H7 (cell line): Measurements from ENCODE around the gene SUCLG1. TPM values are rescaled to one million over a fixed set of nuclear protein-coding genes. Genes with fewer than 3 reads are reported as not detected.
A peak's percentile ranks its signal among the peaks of the same experiment; 100 is the strongest.
"Not testable (repeated sequence)": the region's sequence is repeated elsewhere in the genome, so short reads cannot be mapped to it uniquely, and the experiment has no call there.

Experiments used
- DNase-seq: peaks from one replicate; pipeline ENCODE4 v3.0.0; 2012
- H3K27me3 ChIP-seq: 2 replicates; pipeline ENCODE4 v1.6.0; 2011; ENCODE audit warnings: mild to moderate bottlenecking, low read length; ENCODE audit not compliant: control insufficient read depth, insufficient read depth
- H3K36me3 ChIP-seq: replicated peaks from 2 replicates; pipeline ENCODE4 v1.5.1; 2011; ENCODE audit warnings: low read length; ENCODE audit not compliant: control insufficient read depth, insufficient read depth
- H3K4me3 ChIP-seq: 2 replicates; pipeline ENCODE4 v1.5.1; 2011; ENCODE audit warnings: low read depth, mild to moderate bottlenecking, control low read depth, low read length, moderate library complexity; ENCODE audit not compliant: insufficient read depth
- total RNA-seq: library from RNA; depleted of rRNA; stranded (reverse); fragments of >200 nt; shearing (Covaris generic); gene quantifications from 2 replicates; pipeline ENCODE4 v1.2.3, GENCODE V29; 2014

SUCLG1 gene
- total RNA-seq, 1 experiment from 2014 or later, result 75.0 TPM

DNA sequence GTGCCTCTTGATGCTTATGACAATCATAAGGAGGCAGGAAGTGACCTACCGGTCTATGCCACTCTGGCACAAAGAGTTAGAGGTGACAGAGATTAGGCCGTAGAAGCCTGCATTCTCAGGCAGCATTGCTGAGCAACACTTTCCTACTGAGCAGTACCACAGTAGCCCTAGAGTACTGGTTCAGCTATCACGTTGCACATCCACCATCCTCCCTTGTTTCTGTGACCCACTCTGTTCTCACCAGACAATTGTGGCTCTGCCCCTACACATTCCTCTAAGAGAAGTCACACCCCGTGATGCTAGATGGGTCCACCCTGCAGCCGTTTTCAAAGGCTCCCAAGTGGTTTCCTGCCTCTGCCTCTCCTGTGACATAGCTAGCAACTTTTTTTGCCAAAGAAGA, 22.6 kb upstream of the SUCLG1 start:
- no peaks in the 10 kb centered on the region for H3K36me3 ChIP-seq
- H3K4me3 ChIP-seq, result no peak overlapping the region
- DNase-seq, result no peak
- H3K27me3 ChIP-seq, result no peaks in the 10 kb centered on the region

DNA sequence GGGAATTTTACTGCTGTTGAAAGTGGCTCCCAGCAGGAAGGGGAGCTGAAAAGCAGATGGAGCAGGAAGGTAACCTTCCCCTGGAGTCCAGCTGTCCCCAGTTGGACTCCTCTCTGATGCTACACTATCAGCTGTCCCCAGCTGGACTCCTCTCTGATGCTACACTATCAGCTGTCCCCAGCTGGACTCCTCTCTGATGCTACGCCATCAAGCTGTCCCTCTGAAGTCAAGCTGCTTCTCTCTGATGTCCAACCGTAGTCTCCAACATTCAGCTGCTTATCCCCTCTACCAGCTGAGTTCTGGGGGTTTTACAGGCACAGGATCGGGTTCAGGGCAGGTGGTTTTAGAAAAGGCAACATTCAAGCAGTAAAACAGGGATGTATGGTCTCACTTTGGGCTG, 19.8 kb upstream of the SUCLG1 start:
- no peak for DNase-seq
- H3K27me3 ChIP-seq, result no peaks in the 10 kb centered on the region
- no peak overlapping the region for H3K4me3 ChIP-seq
- H3K36me3 ChIP-seq, result no peaks in the 10 kb centered on the region

DNA sequence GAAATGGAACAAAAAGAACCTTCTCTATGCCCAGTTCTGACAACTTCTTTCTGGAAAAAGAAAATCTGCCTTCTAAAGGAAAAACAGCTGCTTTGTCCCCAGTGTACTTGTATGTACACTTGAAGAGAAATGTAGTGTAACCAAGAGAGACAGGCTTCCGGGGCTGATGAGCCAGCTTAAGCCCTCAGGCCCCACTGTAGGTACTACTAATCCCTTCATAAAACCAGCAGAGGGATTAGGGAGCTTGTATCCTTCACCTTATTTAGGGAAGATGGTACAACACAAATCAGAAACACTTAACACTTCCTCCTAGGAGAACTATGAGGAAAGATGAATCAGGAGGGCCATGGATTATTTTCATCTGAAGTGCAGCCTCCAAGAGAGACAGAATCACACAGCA, 18.8 kb upstream of the SUCLG1 start:
- Histone ChIP-seq H3K36me3 (no peaks in the 10 kb centered on the region), H3K27me3 (no peaks in the 10 kb centered on the region), H3K4me3 (no peak overlapping the region)
- no peak for DNase-seq

DNA sequence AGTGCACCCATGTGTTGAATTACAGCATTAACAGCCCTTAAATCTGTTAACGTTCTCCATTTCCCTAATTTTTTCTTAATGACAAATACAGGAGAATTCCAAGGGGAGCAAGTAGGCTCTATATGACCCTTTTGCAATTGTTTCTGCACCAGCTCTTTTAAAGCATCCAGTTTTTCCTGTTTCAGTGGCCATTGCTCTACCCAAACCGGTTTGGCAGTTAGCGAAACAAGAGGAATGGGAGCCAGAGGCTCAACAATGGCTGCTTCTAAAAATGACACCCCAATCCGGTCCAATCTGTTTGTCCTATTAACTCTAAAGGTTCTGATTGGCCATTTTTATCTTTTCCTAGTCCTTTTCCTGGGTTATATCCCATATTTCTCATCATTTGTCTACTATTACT, 15.1 kb upstream of the SUCLG1 start:
- H3K4me3 ChIP-seq, result no peak overlapping the region
- no peaks in the 10 kb centered on the region for H3K27me3 ChIP-seq
- no peak for DNase-seq
- H3K36me3 ChIP-seq, result no peaks in the 10 kb centered on the region

DNA sequence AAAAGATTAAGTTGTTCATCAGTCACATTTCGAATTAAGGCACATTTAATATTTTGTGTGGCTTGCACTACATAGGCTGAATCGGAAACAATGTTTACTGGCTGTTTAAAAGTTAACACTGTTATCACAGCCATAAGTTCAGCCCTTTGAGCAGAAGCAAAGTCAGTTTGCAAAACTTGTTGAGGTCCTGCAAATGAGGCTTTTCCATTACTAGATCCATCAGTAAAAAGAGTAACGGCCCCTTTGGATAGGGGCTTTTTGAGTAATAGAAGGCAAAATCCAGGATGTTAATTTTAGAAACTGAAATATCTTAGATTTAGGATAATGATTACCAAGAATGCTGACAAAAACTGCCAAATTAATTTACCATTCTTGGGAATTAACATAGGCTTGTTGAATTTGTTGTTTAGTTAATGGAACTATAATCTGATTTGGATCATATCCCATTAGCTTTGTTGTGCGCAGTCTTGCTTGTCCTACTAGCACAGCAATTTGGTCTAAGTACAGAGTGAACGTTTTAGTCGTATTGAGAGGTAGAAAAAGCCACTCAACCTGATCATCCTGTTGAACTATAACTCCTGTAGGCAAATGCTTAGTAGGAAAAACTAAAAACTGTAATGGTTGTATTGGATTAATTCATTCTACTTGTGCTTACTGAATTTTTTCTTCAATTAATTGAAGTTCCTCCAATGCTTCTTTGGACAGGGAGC, 13.9 kb upstream of the SUCLG1 start:
- DNase-seq, result no peak
- Histone ChIP-seq H3K4me3 (no peak overlapping the region), H3K36me3 (no peaks in the 10 kb centered on the region), H3K27me3 (no peaks in the 10 kb centered on the region)

DNA sequence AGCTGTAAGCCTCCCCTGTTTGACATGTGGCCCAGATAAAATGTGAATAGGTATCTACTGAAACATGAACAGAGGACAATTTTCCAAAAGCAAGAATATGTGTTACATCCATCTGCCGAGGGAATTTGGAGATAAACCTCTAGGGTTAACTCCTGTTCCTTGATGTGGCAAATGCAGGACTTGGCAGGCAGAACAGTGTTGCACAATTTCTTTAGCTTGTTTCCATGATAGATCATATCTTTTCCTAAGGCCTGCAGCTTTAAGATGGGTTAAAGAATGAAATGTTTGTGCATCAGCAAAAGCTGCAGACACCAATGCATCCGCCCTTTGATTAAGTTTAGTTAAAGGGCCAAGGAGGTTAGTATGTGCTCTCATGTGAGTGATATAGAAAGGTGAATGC, 13.3 kb upstream of the SUCLG1 start:
- H3K36me3 ChIP-seq, DNase-seq, H3K27me3 ChIP-seq, H3K4me3 ChIP-seq: not testable (repeated sequence)

DNA sequence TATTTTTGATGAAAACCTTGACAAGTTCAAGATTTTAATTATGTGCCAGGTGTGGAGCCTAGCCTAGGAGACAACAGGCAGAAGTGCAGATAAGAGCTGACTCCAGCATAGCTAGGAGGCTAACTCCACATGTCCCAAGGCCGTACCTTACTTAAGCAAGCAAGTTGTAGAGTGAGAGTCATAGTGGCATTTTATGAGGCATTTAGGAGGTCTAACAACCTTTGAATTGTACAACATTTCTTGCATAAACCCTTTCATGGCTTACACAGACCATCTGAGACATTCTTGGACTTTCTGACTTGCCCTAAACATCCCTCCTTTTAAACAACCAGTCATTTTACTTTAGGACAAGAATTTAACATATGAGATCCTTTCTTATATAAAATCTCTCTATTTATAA, 8.3 kb upstream of the SUCLG1 start:
- DNase-seq, result no peak
- Histone ChIP-seq H3K27me3 (no peaks in the 10 kb centered on the region), H3K36me3 (no peaks in the 10 kb centered on the region), H3K4me3 (no peak overlapping the region)

DNA sequence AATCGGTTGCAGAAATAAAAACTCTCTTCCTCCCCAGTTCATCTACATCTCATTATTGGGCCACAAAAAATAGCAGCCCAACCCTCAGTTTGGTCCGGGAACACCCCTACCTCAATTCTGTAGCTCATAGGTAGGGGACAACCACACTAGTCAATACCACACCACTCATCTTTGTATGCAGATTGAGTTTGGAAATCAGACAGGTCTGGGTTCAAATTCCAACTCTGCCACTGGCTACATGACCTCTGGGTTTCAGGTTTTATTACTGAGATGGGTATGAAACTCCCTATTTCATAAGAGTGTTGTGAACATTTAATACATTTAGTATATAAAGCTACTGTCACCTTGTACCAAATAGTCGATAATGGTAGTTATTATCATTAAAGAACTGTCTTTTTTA, 2.2 kb upstream of the SUCLG1 start:
- H3K27me3 ChIP-seq, result no peaks in the 10 kb centered on the region
- no peaks in the 10 kb centered on the region for H3K36me3 ChIP-seq
- no peak overlapping the region for H3K4me3 ChIP-seq
- DNase-seq, result no peak

DNA sequence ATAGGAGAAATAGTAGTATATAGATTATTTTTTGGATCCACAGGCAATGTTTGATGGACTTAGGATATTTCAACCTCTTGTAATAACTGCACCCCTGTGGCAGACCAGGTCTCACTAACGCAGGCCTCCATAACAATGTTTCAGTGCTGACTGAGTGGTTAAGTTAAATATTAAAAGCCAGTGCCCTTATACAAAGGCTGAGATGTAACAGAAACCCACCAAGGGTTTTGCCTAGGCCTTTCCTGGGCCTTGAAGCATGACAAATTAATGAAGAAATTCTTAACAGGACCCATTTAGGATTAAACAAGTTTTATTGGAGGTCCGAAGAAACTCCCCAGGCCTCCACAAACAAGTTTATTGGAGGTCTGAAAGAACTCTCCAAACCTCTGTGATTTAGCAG, 1.6 kb upstream of the SUCLG1 start:
- DNase-seq, result no peak
- Histone ChIP-seq H3K4me3 (no peak overlapping the region), H3K36me3 (no peaks in the 10 kb centered on the region), H3K27me3 (no peaks in the 10 kb centered on the region)

DNA sequence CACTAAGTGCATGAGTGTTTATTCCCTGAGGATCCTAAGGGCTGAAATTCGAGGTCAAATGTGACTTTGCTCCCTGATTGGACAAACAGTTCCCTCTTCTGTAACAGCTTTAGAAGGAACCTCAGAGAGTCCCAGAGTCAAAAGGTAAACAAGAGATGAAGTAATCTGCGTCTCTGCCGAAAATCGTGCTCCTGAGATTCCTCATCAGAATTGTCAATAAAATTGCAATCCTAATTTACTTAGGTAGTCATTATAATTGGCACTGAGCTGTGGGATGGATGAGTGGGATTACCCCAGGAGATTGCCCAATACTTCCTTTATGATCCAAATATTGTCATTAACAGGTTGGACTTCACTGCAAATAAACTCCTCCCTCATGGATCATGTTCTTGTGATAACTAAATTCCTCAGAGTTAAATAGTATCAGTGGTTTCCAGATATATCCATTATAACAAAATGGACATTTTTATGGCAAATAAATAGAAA, 907 bp upstream of the SUCLG1 start:
- DNase-seq, result peak; percentile 13

DNA sequence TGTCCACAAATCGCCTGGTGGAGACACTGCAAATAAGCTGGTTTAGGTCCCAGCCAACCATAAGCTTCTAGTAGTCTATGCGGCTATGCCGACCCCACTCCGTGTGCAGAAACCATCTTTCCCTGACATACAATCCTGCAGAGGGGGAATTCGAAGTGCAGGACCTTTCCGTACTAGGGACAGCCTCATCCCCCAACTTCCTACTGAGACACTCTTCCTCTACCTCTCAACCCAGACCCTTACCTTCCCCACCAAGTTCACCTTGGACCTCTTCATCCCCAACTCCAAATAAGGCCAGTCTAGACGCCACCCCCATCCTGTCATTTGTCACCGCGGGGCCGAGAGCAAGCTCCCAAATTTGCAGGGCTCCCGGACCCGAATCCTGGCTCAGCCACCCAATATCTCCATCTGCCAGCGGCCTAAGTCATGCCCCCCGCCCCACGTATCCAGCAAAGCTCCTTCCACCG, 496 bp downstream of the SUCLG1 start:
- no peak for DNase-seq
- no peaks in the 10 kb centered on the region for H3K36me3 ChIP-seq
- no peaks in the 10 kb centered on the region for H3K27me3 ChIP-seq
- H3K4me3 ChIP-seq, result peak overlapping the region; percentile 81

More for the DNA sequence above, 907 bp upstream of the SUCLG1 start:
- Histone ChIP-seq H3K27me3 (no peaks in the 10 kb centered on the region), H3K36me3 (no peaks in the 10 kb centered on the region), H3K4me3 (peak overlapping the region; percentile 81)

DNA sequence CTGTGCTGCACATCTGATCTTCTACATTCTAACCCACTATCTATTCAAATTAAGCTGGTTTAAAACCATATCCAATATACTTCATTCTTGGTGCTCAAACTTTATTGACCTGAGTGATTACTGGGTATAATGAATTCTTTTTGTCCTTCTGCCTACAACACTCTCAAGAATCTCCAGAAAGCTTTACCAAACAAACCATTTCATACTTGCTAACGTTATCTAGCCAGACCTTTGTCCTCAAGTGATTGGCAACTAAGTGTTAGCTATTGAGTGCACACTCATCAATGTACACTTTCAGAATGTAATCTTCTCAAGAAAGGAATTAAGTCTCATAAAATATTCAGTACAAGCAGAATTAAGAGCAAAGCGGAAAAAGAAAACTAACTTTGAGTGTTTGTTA, 1.4 kb downstream of the SUCLG1 start:
- no peak for DNase-seq
- H3K4me3 ChIP-seq, result no peak overlapping the region
- no peaks in the 10 kb centered on the region for H3K36me3 ChIP-seq
- no peaks in the 10 kb centered on the region for H3K27me3 ChIP-seq

DNA sequence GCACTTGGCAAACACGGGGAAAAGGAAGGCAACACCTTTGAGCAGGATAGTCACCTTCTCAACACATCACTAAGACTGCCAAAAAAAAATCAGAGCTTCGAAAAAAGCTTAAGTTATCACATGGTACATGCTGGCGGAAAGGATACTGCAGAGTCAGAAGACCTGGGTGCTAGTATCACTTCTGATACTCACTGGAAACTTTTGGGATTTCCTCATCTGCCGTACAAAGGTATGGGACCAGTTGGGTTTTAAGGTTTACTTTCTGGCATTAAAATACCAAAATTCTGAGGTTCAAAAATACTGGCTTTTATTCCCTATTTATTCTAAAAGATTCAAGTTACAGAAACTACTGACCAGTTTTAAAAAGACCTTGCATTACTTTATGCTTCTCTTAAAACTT, 2.9 kb downstream of the SUCLG1 start:
- Histone ChIP-seq H3K4me3 (no peak overlapping the region), H3K36me3 (no peaks in the 10 kb centered on the region), H3K27me3 (no peaks in the 10 kb centered on the region)
- no peak for DNase-seq

DNA sequence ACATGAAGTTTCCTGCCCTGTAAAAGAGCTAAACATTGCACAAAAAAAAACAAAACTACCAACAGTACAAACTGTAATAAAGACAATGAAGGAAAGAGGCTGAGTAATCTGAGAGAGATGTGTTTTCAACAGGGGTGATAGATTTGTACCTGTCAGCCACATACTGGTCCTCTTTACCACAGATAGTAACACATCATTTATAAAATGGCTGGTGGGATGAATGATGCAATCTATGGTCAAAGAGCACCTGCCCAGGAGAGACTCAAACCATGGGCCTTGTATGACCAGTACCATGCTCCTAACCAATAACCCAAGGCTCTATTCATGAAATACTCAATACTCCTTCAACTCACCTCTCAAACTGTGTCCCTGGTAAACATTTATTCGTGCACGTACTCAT, 4.5 kb downstream of the SUCLG1 start:
- Histone ChIP-seq H3K36me3 (no peaks in the 10 kb centered on the region), H3K27me3 (no peaks in the 10 kb centered on the region), H3K4me3 (no peak overlapping the region)
- no peak for DNase-seq

DNA sequence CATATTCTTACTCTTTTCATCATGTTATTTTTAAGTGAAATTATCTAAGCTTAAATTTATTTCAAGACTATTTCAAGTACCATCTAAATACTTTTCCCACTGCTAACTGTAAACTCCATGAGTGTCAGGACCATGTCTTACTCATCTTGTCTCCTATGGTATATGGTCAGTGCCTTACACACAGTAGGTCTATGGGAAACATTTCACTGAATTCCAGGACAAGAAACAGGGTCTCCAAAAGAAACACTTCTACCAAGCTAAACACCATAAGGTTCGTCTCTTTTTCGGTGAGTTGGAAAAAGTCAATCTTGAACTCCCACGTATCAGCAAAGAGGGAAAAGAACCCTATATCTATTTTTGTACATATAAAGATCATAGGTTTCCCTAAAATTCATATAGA, 6.5 kb downstream of the SUCLG1 start:
- H3K4me3 ChIP-seq, result no peak overlapping the region
- no peaks in the 10 kb centered on the region for H3K27me3 ChIP-seq
- H3K36me3 ChIP-seq, result no peaks in the 10 kb centered on the region
- DNase-seq, result no peak

DNA sequence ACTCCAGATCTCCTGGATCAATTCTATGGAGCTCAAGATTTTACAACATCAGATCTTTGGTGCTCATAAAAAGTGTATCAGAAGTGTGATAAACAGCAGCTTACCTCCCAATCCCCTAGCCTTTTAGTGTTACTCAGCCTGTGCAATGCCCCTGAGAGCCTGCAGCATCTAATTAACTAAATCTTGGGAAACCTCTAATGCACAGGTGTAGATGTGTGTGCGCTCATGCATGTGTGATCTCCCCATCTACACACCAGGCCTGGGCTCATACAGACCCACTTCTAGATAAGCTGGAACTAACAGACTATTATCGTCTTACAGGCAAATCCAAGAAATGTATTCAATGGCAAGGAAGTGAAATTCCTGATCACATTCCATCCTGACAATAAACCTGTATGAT, 7.5 kb downstream of the SUCLG1 start:
- H3K27me3 ChIP-seq, result no peaks in the 10 kb centered on the region
- H3K36me3 ChIP-seq, result no peaks in the 10 kb centered on the region
- no peak overlapping the region for H3K4me3 ChIP-seq
- no peak for DNase-seq
